ENCODE results near the gene GOSR2. TPM values are rescaled to one million over a fixed set of nuclear protein-coding genes. Genes with fewer than 3 reads are reported as not detected.
"Not testable (repeated sequence)": the region's sequence is repeated elsewhere in the genome, so short reads cannot be mapped to it uniquely, and the experiment has no call there.

GOSR2 gene
- total and polyA plus RNA-seq, 3 experiments from 2014 or later, result 50.6 to 62.4 (median 61.1) TPM

- no peaks in the 10 kb centered on the region for H3K9me3 ChIP-seq (ENCODE audit: low read length)
- H3K4me3 Mint-ChIP-seq, result no peak overlapping the region
- H3K27ac ChIP-seq (ENCODE audit: low read depth, low read length), result no peak overlapping the region
- H3K4me1 ChIP-seq (ENCODE audit: insufficient read depth, low read length), result no peaks in the 10 kb centered on the region
- DNase-seq, result no peak
- no peak overlapping the region for H3K4me3 ChIP-seq (ENCODE audit: low read length)
- peaks cover 5% of the 10 kb centered on the region for H3K27me3 ChIP-seq (ENCODE audit: insufficient read depth, low read length, poor library complexity, severe bottlenecking)
- POLR2A ChIA-PET, result no interaction called here
- no peaks in the 10 kb centered on the region for H3K9me3 Mint-ChIP-seq
- H3K36me3 Mint-ChIP-seq, result peaks cover 0 to 3% (median 2%) of the 10 kb centered on the region in 3 donors
- H3K27ac Mint-ChIP-seq, result no peak overlapping the region
- no peaks in the 10 kb centered on the region for H3K36me3 ChIP-seq (ENCODE audit: insufficient read depth, low read length)
- CTCF ChIA-PET, result no interaction called here
- peaks cover 18 to 33% of the 10 kb centered on the region in 2 donors for H3K27me3 Mint-ChIP-seq
- H3K4me1 Mint-ChIP-seq, result peaks cover 3 to 11% (median 8%) of the 10 kb centered on the region in 3 donors
These were observed 60.8 kb downstream of the GOSR2 start for GRCh38 chr17:46983782-46984181.

- Mint-ChIP-seq H3K4me3 (no peak overlapping the region), H3K9me3 (no peaks in the 10 kb centered on the region), H3K4me1 (peaks cover 3 to 10% (median 8%) of the 10 kb centered on the region in 3 donors), H3K27me3 (peaks cover 18 to 32% of the 10 kb centered on the region in 2 donors), H3K27ac (no peak overlapping the region), H3K36me3 (peaks cover 0 to 3% (median 2%) of the 10 kb centered on the region in 3 donors)
- CTCF ChIA-PET, result no interaction called here
- H3K27me3 ChIP-seq (ENCODE audit: insufficient read depth, low read length, poor library complexity, severe bottlenecking), result peaks cover 2% of the 10 kb centered on the region
- no peaks in the 10 kb centered on the region for H3K36me3 ChIP-seq (ENCODE audit: insufficient read depth, low read length)
- POLR2A ChIA-PET, result no interaction called here
- no peaks in the 10 kb centered on the region for H3K9me3 ChIP-seq (ENCODE audit: low read length)
- DNase-seq, result no peak
- no peaks in the 10 kb centered on the region for H3K4me1 ChIP-seq (ENCODE audit: insufficient read depth, low read length)
- H3K27ac ChIP-seq (ENCODE audit: low read depth, low read length), result no peak overlapping the region
- H3K4me3 ChIP-seq (ENCODE audit: low read length), result no peak overlapping the region
These were observed 61.4 kb downstream of the GOSR2 start for GRCh38 chr17:46984341-46984740.

GRCh38 chr17:46984892-46985291 is 61.9 kb downstream of the GOSR2 start:
- Mint-ChIP-seq H3K27me3 (peaks cover 16 to 26% of the 10 kb centered on the region in 2 donors), H3K36me3 (peaks cover 0 to 3% (median 2%) of the 10 kb centered on the region in 3 donors), H3K4me3 (no peak overlapping the region), H3K4me1 (peaks cover 2 to 5% (median 5%) of the 10 kb centered on the region in 3 donors), H3K27ac (no peak overlapping the region), H3K9me3 (no peaks in the 10 kb centered on the region)
- Histone ChIP-seq H3K4me1 (ENCODE audit: insufficient read depth, low read length) (no peaks in the 10 kb centered on the region), H3K27ac (ENCODE audit: low read depth, low read length) (no peak overlapping the region), H3K4me3 (ENCODE audit: low read length) (no peak overlapping the region), H3K36me3 (ENCODE audit: insufficient read depth, low read length) (no peaks in the 10 kb centered on the region), H3K9me3 (ENCODE audit: low read length) (no peaks in the 10 kb centered on the region), H3K27me3 (ENCODE audit: insufficient read depth, low read length, poor library complexity, severe bottlenecking) (no peaks in the 10 kb centered on the region)
- CTCF ChIA-PET, result no interaction called here
- DNase-seq, result no peak
- POLR2A ChIA-PET, result no interaction called here

- ChIA-PET CTCF (no interaction called here), POLR2A (no interaction called here)
- no peak overlapping the region for H3K4me3 ChIP-seq (ENCODE audit: low read length)
- Mint-ChIP-seq H3K27me3 (peaks cover 7 to 14% of the 10 kb centered on the region in 2 donors), H3K4me3 (no peak overlapping the region), H3K27ac (no peak overlapping the region), H3K4me1 (no peaks in the 10 kb centered on the region), H3K9me3 (no peaks in the 10 kb centered on the region), H3K36me3 (peaks cover 0 to 2% (median 0%) of the 10 kb centered on the region in 3 donors)
- no peaks in the 10 kb centered on the region for H3K4me1 ChIP-seq (ENCODE audit: insufficient read depth, low read length)
- no peaks in the 10 kb centered on the region for H3K36me3 ChIP-seq (ENCODE audit: insufficient read depth, low read length)
- no peaks in the 10 kb centered on the region for H3K27me3 ChIP-seq (ENCODE audit: insufficient read depth, low read length, poor library complexity, severe bottlenecking)
- no peak overlapping the region for H3K27ac ChIP-seq (ENCODE audit: low read depth, low read length)
- DNase-seq, result no peak
- no peaks in the 10 kb centered on the region for H3K9me3 ChIP-seq (ENCODE audit: low read length)
These were observed 63.4 kb downstream of the GOSR2 start for GRCh38 chr17:46986366-46986765.

GRCh38 chr17:46987927-46988326 is 65.0 kb downstream of the GOSR2 start:
- H3K4me3 ChIP-seq (ENCODE audit: low read length); H3K36me3 ChIP-seq (ENCODE audit: insufficient read depth, low read length); H3K27me3 ChIP-seq (ENCODE audit: insufficient read depth, low read length, poor library complexity, severe bottlenecking); DNase-seq; H3K9me3 ChIP-seq (ENCODE audit: low read length); H3K9me3 Mint-ChIP-seq; H3K27ac ChIP-seq (ENCODE audit: low read depth, low read length); H3K4me3 Mint-ChIP-seq; H3K36me3 Mint-ChIP-seq; POLR2A ChIA-PET; H3K4me1 ChIP-seq (ENCODE audit: insufficient read depth, low read length); CTCF ChIA-PET; H3K27ac Mint-ChIP-seq; H3K4me1 Mint-ChIP-seq: not testable (repeated sequence)
- peaks cover 5 to 13% of the 10 kb centered on the region in 2 donors for H3K27me3 Mint-ChIP-seq

GRCh38 chr17:46989637-46990431 is 66.9 kb downstream of the GOSR2 start:
- no peaks in the 10 kb centered on the region for H3K4me1 Mint-ChIP-seq
- H3K27ac Mint-ChIP-seq, result no peak overlapping the region

GRCh38 chr17:46991617-46992016 is 68.7 kb downstream of the GOSR2 start:
- Histone ChIP-seq H3K27ac (ENCODE audit: low read depth, low read length) (no peak overlapping the region), H3K4me1 (ENCODE audit: insufficient read depth, low read length) (no peaks in the 10 kb centered on the region), H3K4me3 (ENCODE audit: low read length) (no peak overlapping the region), H3K9me3 (ENCODE audit: low read length) (no peaks in the 10 kb centered on the region), H3K36me3 (ENCODE audit: insufficient read depth, low read length) (no peaks in the 10 kb centered on the region), H3K27me3 (ENCODE audit: insufficient read depth, low read length, poor library complexity, severe bottlenecking) (no peaks in the 10 kb centered on the region)
- Mint-ChIP-seq H3K36me3 (no peaks in the 10 kb centered on the region), H3K4me3 (no peak overlapping the region), H3K27me3 (peaks cover 4 to 11% of the 10 kb centered on the region in 2 donors), H3K9me3 (no peaks in the 10 kb centered on the region), H3K4me1 (no peaks in the 10 kb centered on the region), H3K27ac (no peak overlapping the region)
- ChIA-PET CTCF (no interaction called here), POLR2A (no interaction called here)
- no peak for DNase-seq

More at GRCh38 chr17:46989637-46990431, 66.9 kb downstream of the GOSR2 start:
- Mint-ChIP-seq H3K27me3 (peaks cover 5 to 13% of the 10 kb centered on the region in 2 donors), H3K9me3 (no peaks in the 10 kb centered on the region), H3K36me3 (no peaks in the 10 kb centered on the region), H3K4me3 (no peak overlapping the region)
- no peak overlapping the region for H3K4me3 ChIP-seq (ENCODE audit: low read length)
- H3K36me3 ChIP-seq (ENCODE audit: insufficient read depth, low read length), result no peaks in the 10 kb centered on the region
- CTCF ChIA-PET, result no interaction called here
- DNase-seq, result no peak
- H3K27me3 ChIP-seq (ENCODE audit: insufficient read depth, low read length, poor library complexity, severe bottlenecking), result no peaks in the 10 kb centered on the region
- H3K27ac ChIP-seq (ENCODE audit: low read depth, low read length), result no peak overlapping the region
- H3K4me1 ChIP-seq (ENCODE audit: insufficient read depth, low read length), result no peaks in the 10 kb centered on the region
- POLR2A ChIA-PET, result no interaction called here
- H3K9me3 ChIP-seq (ENCODE audit: low read length), result no peaks in the 10 kb centered on the region
